ENCODE data around the gene LRIG3. TPM values are rescaled to one million over a fixed set of nuclear protein-coding genes. Genes with fewer than 3 reads are reported as not detected.
"Not testable (repeated sequence)": the region's sequence is repeated elsewhere in the genome, so short reads cannot be mapped to it uniquely, and the experiment has no call there.

LRIG3 gene
- total RNA-seq, 1 donor from 2014 or later: 80.9 TPM

- Histone ChIP-seq H3K9ac (ENCODE audit: low read depth in 1 of 3, low read length in 3 of 3) (no peak overlapping the region), H3K4me3 (ENCODE audit: low read length in 3 of 3) (no peak overlapping the region), H3K27ac (ENCODE audit: low read depth, low read length) (no peak overlapping the region), H3K27me3 (ENCODE audit: control insufficient read depth in 3 of 3, insufficient read depth in 3 of 3, low read length in 3 of 3) (no peaks in the 10 kb centered on the region), H3K4me1 (ENCODE audit: control insufficient read depth in 3 of 3, insufficient read depth in 3 of 3, low read length in 3 of 3) (peaks cover 0 to 4% (median 0%) of the 10 kb centered on the region in 3 donors), H3K9me3 (ENCODE audit: control insufficient read depth in 3 of 3, low read length in 3 of 3) (no peaks in the 10 kb centered on the region), H3K36me3 (ENCODE audit: control insufficient read depth in 3 of 3, insufficient read depth in 3 of 3, low read length in 3 of 3) (peaks cover 5 to 28% (median 10%) of the 10 kb centered on the region in 3 donors)
Measured at GRCh38 chr12:58907391-58907790, 12.9 kb downstream of the LRIG3 start.

- Histone ChIP-seq H3K36me3 (ENCODE audit: control insufficient read depth in 3 of 3, insufficient read depth in 3 of 3, low read length in 3 of 3) (peaks cover 5 to 28% (median 9%) of the 10 kb centered on the region in 3 donors), H3K9ac (ENCODE audit: low read depth in 1 of 3, low read length in 3 of 3) (no peak overlapping the region), H3K27ac (ENCODE audit: low read depth, low read length) (no peak overlapping the region), H3K27me3 (ENCODE audit: control insufficient read depth in 3 of 3, insufficient read depth in 3 of 3, low read length in 3 of 3) (no peaks in the 10 kb centered on the region), H3K4me1 (ENCODE audit: control insufficient read depth in 3 of 3, insufficient read depth in 3 of 3, low read length in 3 of 3) (peaks cover 0 to 4% (median 0%) of the 10 kb centered on the region in 3 donors), H3K9me3 (ENCODE audit: control insufficient read depth in 3 of 3, low read length in 3 of 3) (no peaks in the 10 kb centered on the region), H3K4me3 (ENCODE audit: low read length in 3 of 3) (no peak overlapping the region)
Measured at GRCh38 chr12:58906917-58907316, 13.4 kb downstream of the LRIG3 start.

GRCh38 chr12:58905422-58905821 lies 14.9 kb downstream of the LRIG3 start:
- Histone ChIP-seq H3K36me3 (ENCODE audit: control insufficient read depth in 3 of 3, insufficient read depth in 3 of 3, low read length in 3 of 3) (peaks cover 5 to 22% (median 9%) of the 10 kb centered on the region in 3 donors), H3K4me1 (ENCODE audit: control insufficient read depth in 3 of 3, insufficient read depth in 3 of 3, low read length in 3 of 3) (peaks cover 0 to 4% (median 0%) of the 10 kb centered on the region in 3 donors), H3K9ac (ENCODE audit: low read depth in 1 of 3, low read length in 3 of 3) (no peak overlapping the region), H3K4me3 (ENCODE audit: low read length in 3 of 3) (no peak overlapping the region), H3K9me3 (ENCODE audit: control insufficient read depth in 3 of 3, low read length in 3 of 3) (no peaks in the 10 kb centered on the region), H3K27me3 (ENCODE audit: control insufficient read depth in 3 of 3, insufficient read depth in 3 of 3, low read length in 3 of 3) (no peaks in the 10 kb centered on the region), H3K27ac (ENCODE audit: low read depth, low read length) (no peak overlapping the region)

- H3K27me3 ChIP-seq (ENCODE audit: control insufficient read depth in 3 of 3, insufficient read depth in 3 of 3, low read length in 3 of 3); H3K9me3 ChIP-seq (ENCODE audit: control insufficient read depth in 3 of 3, low read length in 3 of 3); H3K27ac ChIP-seq (ENCODE audit: low read depth, low read length); H3K4me3 ChIP-seq (ENCODE audit: low read length in 3 of 3); H3K9ac ChIP-seq (ENCODE audit: low read depth in 1 of 3, low read length in 3 of 3); H3K4me1 ChIP-seq (ENCODE audit: control insufficient read depth in 3 of 3, insufficient read depth in 3 of 3, low read length in 3 of 3): not testable (repeated sequence)
- H3K36me3 ChIP-seq (ENCODE audit: control insufficient read depth in 3 of 3, insufficient read depth in 3 of 3, low read length in 3 of 3): peaks cover under 1 to 11% (median 2%) of the 10 kb centered on the region in 3 donors
Measured at GRCh38 chr12:58902726-58903125, 17.6 kb downstream of the LRIG3 start.

- Histone ChIP-seq H3K4me1 (ENCODE audit: control insufficient read depth in 3 of 3, insufficient read depth in 3 of 3, low read length in 3 of 3) (peaks cover 0 to 3% (median 0%) of the 10 kb centered on the region in 3 donors), H3K36me3 (ENCODE audit: control insufficient read depth in 3 of 3, insufficient read depth in 3 of 3, low read length in 3 of 3) (peaks cover 0 to 10% (median 0%) of the 10 kb centered on the region in 3 donors), H3K4me3 (ENCODE audit: low read length in 3 of 3) (no peak overlapping the region), H3K27me3 (ENCODE audit: control insufficient read depth in 3 of 3, insufficient read depth in 3 of 3, low read length in 3 of 3) (no peaks in the 10 kb centered on the region), H3K9ac (ENCODE audit: low read depth in 1 of 3, low read length in 3 of 3) (no peak overlapping the region), H3K27ac (ENCODE audit: low read depth, low read length) (no peak overlapping the region), H3K9me3 (ENCODE audit: control insufficient read depth in 3 of 3, low read length in 3 of 3) (no peaks in the 10 kb centered on the region)
Measured at GRCh38 chr12:58901664-58902063, 18.6 kb downstream of the LRIG3 start.

GRCh38 chr12:58897969-58898368 lies 22.3 kb downstream of the LRIG3 start:
- no peaks in the 10 kb centered on the region for H3K9me3 ChIP-seq (ENCODE audit: control insufficient read depth in 3 of 3, low read length in 3 of 3)
- peaks cover 0 to 3% (median 0%) of the 10 kb centered on the region in 3 donors for H3K36me3 ChIP-seq (ENCODE audit: control insufficient read depth in 3 of 3, insufficient read depth in 3 of 3, low read length in 3 of 3)
- peaks cover 4 to 9% (median 4%) of the 10 kb centered on the region in 3 donors for H3K4me1 ChIP-seq (ENCODE audit: control insufficient read depth in 3 of 3, insufficient read depth in 3 of 3, low read length in 3 of 3)
- no peak overlapping the region for H3K27ac ChIP-seq (ENCODE audit: low read depth, low read length)
- no peak overlapping the region for H3K4me3 ChIP-seq (ENCODE audit: low read length in 3 of 3)
- no peak overlapping the region for H3K9ac ChIP-seq (ENCODE audit: low read depth in 1 of 3, low read length in 3 of 3)
- no peaks in the 10 kb centered on the region for H3K27me3 ChIP-seq (ENCODE audit: control insufficient read depth in 3 of 3, insufficient read depth in 3 of 3, low read length in 3 of 3)

- Histone ChIP-seq H3K27me3 (ENCODE audit: control insufficient read depth in 3 of 3, insufficient read depth in 3 of 3, low read length in 3 of 3) (no peaks in the 10 kb centered on the region), H3K9ac (ENCODE audit: low read depth in 1 of 3, low read length in 3 of 3) (no peak overlapping the region), H3K36me3 (ENCODE audit: control insufficient read depth in 3 of 3, insufficient read depth in 3 of 3, low read length in 3 of 3) (peaks cover 0 to 3% (median 0%) of the 10 kb centered on the region in 3 donors), H3K9me3 (ENCODE audit: control insufficient read depth in 3 of 3, low read length in 3 of 3) (no peaks in the 10 kb centered on the region), H3K4me1 (ENCODE audit: control insufficient read depth in 3 of 3, insufficient read depth in 3 of 3, low read length in 3 of 3) (peaks cover 4 to 11% (median 4%) of the 10 kb centered on the region in 3 donors), H3K27ac (ENCODE audit: low read depth, low read length) (no peak overlapping the region), H3K4me3 (ENCODE audit: low read length in 3 of 3) (no peak overlapping the region)
Measured at GRCh38 chr12:58896278-58896677, 24.0 kb downstream of the LRIG3 start.

GRCh38 chr12:58895053-58895452 lies 25.3 kb downstream of the LRIG3 start:
- H3K9ac ChIP-seq (ENCODE audit: low read depth in 1 of 3, low read length in 3 of 3): no peak overlapping the region

GRCh38 chr12:58894040-58894439 lies 26.3 kb downstream of the LRIG3 start:
- Histone ChIP-seq H3K4me1 (ENCODE audit: control insufficient read depth in 3 of 3, insufficient read depth in 3 of 3, low read length in 3 of 3) (peaks cover 4 to 11% (median 4%) of the 10 kb centered on the region in 3 donors), H3K27me3 (ENCODE audit: control insufficient read depth in 3 of 3, insufficient read depth in 3 of 3, low read length in 3 of 3) (no peaks in the 10 kb centered on the region), H3K4me3 (ENCODE audit: low read length in 3 of 3) (no peak overlapping the region), H3K9me3 (ENCODE audit: control insufficient read depth in 3 of 3, low read length in 3 of 3) (no peaks in the 10 kb centered on the region), H3K36me3 (ENCODE audit: control insufficient read depth in 3 of 3, insufficient read depth in 3 of 3, low read length in 3 of 3) (peaks cover 6 to 12% (median 11%) of the 10 kb centered on the region in 3 donors), H3K9ac (ENCODE audit: low read depth in 1 of 3, low read length in 3 of 3) (no peak overlapping the region), H3K27ac (ENCODE audit: low read depth, low read length) (no peak overlapping the region)

More at GRCh38 chr12:58895053-58895452, 25.3 kb downstream of the LRIG3 start:
- peaks cover 4 to 11% (median 4%) of the 10 kb centered on the region in 3 donors for H3K4me1 ChIP-seq (ENCODE audit: control insufficient read depth in 3 of 3, insufficient read depth in 3 of 3, low read length in 3 of 3)
- H3K27me3 ChIP-seq (ENCODE audit: control insufficient read depth in 3 of 3, insufficient read depth in 3 of 3, low read length in 3 of 3): no peaks in the 10 kb centered on the region
- peak overlapping the region in 1 of 3 donors; percentile 18 for H3K4me3 ChIP-seq (ENCODE audit: low read length in 3 of 3)
- no peak overlapping the region for H3K27ac ChIP-seq (ENCODE audit: low read depth, low read length)
- H3K9me3 ChIP-seq (ENCODE audit: control insufficient read depth in 3 of 3, low read length in 3 of 3): no peaks in the 10 kb centered on the region
- H3K36me3 ChIP-seq (ENCODE audit: control insufficient read depth in 3 of 3, insufficient read depth in 3 of 3, low read length in 3 of 3): peaks cover under 1 to 3% (median 1%) of the 10 kb centered on the region in 3 donors

- H3K27ac ChIP-seq (ENCODE audit: low read depth, low read length): no peak overlapping the region
- H3K4me1 ChIP-seq (ENCODE audit: control insufficient read depth in 3 of 3, insufficient read depth in 3 of 3, low read length in 3 of 3): peaks cover 4 to 11% (median 4%) of the 10 kb centered on the region in 3 donors
- H3K9me3 ChIP-seq (ENCODE audit: control insufficient read depth in 3 of 3, low read length in 3 of 3): no peaks in the 10 kb centered on the region
- H3K9ac ChIP-seq (ENCODE audit: low read depth in 1 of 3, low read length in 3 of 3): no peak overlapping the region
- no peak overlapping the region for H3K4me3 ChIP-seq (ENCODE audit: low read length in 3 of 3)
- peaks cover 6 to 16% (median 16%) of the 10 kb centered on the region in 3 donors for H3K36me3 ChIP-seq (ENCODE audit: control insufficient read depth in 3 of 3, insufficient read depth in 3 of 3, low read length in 3 of 3)
- H3K27me3 ChIP-seq (ENCODE audit: control insufficient read depth in 3 of 3, insufficient read depth in 3 of 3, low read length in 3 of 3): no peaks in the 10 kb centered on the region
Measured at GRCh38 chr12:58893495-58893894, 26.8 kb downstream of the LRIG3 start.
